ENCODE results near the gene GGA1.

The GGA1 gene

DNA sequence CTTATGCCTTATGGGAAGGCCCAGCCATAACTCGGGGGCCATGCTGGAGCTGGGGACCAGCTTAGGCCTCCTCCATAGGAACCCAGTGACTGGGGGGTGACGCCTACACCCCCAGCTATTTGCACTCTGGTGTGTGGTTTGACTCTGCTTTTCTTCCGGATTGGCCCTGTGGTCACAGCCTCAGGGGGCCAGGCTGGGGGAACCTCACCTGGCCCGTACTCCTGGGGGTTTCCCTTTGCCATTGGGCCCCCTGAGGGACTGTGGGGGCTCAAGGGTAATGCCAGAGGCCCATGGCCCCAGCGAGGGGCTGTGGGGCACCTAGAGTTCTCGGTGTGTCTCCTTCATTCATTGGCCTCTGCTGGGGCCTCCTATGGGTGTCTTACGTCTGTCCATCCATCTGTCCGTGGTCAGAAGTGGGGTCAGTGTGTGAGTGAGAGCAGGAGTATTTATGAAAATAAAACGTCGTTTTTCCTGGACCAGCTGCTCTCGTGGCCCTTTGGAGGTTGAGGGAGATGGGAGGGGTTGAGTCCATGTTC is 24.5 kb downstream of the GGA1 start:
- DNase-seq (ENCODE audit: insufficient read length, low spot score) (no peak), FAIRE-seq (no peak)

DNA sequence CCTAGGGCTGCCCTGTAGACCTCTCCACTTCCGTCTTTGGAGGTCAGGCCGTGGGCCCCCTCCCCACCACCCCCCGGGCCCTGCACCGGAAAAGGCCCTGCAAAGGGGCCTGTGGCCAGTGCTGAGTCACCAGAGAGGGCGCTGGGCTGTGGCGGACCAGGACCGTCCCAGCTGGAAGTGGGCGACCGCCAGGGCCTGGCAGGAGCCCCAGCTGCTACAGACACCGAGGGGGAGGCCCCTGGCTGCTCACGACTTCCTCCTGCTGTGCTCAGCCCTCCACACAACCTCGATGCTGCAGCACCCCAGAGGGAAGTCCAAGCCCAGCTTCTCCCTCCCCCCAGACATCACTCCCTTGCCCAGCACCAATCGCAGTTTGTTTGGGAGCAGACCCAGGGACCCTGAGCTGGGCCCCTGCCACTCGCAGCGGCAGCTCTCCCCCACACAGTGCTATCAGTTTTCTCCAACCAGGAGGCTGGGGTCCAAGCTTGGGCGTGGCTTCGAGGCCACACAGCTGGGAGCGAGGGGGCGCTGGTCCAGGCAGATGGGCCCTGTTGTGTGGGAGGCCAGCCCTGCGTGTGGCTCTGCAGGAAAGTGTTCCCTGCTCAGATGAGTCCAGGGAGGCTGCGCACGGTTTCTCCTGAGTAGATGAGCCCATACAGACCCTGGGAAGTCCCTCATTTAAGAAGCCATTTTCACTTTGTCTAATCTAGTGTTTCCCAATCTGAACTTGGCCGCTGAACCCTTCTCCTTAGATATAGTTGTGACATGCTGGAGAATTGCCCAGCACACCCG is 25.2 kb downstream of the GGA1 start:
- FAIRE-seq (no peak), DNase-seq (ENCODE audit: insufficient read length, low spot score) (no peak)
- TF ChIP-seq, protein P1, sequence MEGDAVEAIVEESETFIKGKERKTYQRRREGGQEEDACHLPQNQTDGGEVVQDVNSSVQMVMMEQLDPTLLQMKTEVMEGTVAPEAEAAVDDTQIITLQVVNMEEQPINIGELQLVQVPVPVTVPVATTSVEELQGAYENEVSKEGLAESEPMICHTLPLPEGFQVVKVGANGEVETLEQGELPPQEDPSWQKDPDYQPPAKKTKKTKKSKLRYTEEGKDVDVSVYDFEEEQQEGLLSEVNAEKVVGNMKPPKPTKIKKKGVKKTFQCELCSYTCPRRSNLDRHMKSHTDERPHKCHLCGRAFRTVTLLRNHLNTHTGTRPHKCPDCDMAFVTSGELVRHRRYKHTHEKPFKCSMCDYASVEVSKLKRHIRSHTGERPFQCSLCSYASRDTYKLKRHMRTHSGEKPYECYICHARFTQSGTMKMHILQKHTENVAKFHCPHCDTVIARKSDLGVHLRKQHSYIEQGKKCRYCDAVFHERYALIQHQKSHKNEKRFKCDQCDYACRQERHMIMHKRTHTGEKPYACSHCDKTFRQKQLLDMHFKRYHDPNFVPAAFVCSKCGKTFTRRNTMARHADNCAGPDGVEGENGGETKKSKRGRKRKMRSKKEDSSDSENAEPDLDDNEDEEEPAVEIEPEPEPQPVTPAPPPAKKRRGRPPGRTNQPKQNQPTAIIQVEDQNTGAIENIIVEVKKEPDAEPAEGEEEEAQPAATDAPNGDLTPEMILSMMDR (IDR thresholded peaks at IDR 0.05; ENCODE audit: insufficient read depth, missing control alignments): no peak

More for the DNA sequence above, 24.5 kb downstream of the GGA1 start:
- TF ChIP-seq, protein P1 (IDR thresholded peaks at IDR 0.05; ENCODE audit: insufficient read depth, missing control alignments): no peak

DNA sequence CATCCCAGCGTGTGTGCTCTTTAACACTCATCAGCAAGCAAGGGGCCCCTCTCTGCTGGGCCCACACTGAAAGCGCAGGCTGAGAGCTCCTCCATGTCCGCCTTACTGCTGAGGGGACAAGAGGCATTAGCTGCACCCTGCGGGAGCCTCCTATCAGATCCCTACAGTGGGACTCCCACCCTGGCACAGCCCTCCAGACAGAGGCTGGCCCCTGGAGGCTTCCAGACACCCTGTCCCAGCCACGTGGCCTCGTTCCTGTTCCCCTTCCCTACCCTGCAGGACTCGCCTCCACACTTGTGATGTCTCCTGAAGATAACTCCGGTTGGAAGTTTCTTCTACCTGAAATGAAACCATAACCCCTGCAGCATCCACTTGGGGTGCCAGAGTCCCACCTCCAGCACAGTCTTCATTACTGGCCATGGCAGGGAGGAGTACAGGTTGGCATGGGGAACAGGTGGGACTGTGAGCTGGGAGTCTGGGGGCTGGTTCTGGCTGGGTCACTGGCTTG is 25.8 kb downstream of the GGA1 start:
- TF ChIP-seq, protein P1 (IDR thresholded peaks at IDR 0.05; ENCODE audit: insufficient read depth, missing control alignments): no peak
- no peak for DNase-seq (ENCODE audit: insufficient read length, low spot score)
- no peak for FAIRE-seq

DNA sequence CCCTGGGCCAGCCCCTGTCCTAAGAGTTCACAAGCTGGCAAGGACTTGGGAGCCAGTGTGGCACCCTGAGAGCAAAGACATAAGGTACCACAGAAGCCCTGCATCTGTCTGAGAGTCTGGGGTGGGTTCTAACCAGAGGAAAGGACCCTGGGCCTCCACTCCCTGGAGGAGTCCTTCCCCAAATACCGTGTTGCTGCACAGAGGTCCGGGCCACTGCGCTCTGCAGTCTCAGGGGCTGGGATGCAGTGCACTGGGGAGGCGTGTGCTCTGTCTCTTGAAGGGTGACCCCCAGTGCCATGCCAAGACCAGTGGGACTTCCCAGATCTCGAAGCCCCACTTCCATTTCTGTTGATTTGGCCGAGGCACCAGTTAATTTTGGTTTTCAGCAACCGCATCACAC is 26.5 kb downstream of the GGA1 start:
- no peak for FAIRE-seq
- TF ChIP-seq, protein P1 (IDR thresholded peaks at IDR 0.05; ENCODE audit: insufficient read depth, missing control alignments): no peak

DNA sequence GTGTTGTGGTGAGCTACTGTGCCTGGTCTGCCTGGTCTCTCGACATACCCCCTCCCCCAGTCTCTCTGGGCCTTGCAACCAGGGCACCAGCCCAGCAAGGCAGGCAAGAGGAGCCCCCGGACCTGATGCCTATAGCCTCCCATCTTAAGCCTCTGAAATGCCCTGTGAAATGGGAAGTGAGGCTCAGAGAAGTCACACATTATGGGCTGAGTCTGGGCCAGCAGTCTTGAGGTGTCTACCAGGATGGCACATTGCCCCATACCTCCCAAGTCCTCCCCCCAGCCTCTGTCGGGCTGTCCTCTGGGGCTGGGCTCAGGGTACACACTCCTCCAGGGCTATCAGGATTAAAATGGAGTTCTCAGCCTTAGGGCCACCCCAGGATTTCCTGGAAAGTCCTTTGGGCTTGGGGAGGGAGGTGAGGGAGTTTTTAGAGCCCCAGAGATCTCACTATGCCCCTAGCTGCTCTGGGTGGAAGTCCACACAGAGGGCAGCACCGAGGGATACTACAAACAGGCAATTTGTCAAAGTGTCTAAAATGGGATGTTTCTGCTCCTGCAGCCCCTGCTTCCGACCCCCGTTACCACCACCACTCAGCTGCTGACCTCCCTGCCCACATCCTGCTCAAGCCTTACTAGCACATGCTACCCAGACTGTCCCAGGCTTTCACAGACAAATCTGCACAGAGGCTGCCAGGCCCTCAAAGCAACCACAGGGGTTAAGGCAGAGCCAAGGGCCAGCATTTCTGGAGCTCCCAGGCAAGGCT is 27.7 kb downstream of the GGA1 start:
- DNase-seq (ENCODE audit: insufficient read length, low spot score): no peak
- TF ChIP-seq, protein P1 (IDR thresholded peaks at IDR 0.05; ENCODE audit: insufficient read depth, missing control alignments): no peak
- FAIRE-seq: no peak

More for the DNA sequence above, 26.5 kb downstream of the GGA1 start:
- DNase-seq (ENCODE audit: insufficient read length, low spot score): no peak

DNA sequence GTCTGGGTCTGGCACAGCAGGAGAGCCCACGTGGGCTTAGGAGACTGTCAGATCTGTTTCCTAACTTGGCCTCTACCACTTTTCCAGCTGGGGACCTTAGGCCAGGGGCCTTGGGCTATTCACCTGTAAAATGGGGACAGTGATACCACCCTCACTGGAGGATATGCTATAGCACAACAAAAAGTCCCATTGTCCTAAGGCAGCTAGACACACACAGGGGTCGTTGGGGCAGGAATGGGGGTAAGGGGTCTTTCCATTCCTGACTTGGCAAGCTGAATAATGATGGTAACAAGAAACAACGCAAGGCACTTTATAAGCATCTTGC is 28.3 kb downstream of the GGA1 start:
- no peak for FAIRE-seq
- TF ChIP-seq, protein P1 (IDR thresholded peaks at IDR 0.05; ENCODE audit: insufficient read depth, missing control alignments): no peak
- DNase-seq (ENCODE audit: insufficient read length, low spot score): no peak
